Measurements from ENCODE around the gene ATXN10.
"Not testable (repeated sequence)": the region's sequence is repeated elsewhere in the genome, so short reads cannot be mapped to it uniquely, and the experiment has no call there.

ATXN10 gene, protein sequence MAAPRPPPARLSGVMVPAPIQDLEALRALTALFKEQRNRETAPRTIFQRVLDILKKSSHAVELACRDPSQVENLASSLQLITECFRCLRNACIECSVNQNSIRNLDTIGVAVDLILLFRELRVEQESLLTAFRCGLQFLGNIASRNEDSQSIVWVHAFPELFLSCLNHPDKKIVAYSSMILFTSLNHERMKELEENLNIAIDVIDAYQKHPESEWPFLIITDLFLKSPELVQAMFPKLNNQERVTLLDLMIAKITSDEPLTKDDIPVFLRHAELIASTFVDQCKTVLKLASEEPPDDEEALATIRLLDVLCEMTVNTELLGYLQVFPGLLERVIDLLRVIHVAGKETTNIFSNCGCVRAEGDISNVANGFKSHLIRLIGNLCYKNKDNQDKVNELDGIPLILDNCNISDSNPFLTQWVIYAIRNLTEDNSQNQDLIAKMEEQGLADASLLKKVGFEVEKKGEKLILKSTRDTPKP

GRCh38 chr22:45671783-45672563 lies at the start of gene ATXN10:
Gene ATXN10, plus strand, starts transcription at chr22:45671834. Its CDS starts 230 bp downstream, at chr22:45672064.
- DNase-seq = peak; percentile 62

- no peak for DNase-seq
Measured at GRCh38 chr22:45621836-45622600, 49.6 kb upstream of the ATXN10 start.

DNA sequence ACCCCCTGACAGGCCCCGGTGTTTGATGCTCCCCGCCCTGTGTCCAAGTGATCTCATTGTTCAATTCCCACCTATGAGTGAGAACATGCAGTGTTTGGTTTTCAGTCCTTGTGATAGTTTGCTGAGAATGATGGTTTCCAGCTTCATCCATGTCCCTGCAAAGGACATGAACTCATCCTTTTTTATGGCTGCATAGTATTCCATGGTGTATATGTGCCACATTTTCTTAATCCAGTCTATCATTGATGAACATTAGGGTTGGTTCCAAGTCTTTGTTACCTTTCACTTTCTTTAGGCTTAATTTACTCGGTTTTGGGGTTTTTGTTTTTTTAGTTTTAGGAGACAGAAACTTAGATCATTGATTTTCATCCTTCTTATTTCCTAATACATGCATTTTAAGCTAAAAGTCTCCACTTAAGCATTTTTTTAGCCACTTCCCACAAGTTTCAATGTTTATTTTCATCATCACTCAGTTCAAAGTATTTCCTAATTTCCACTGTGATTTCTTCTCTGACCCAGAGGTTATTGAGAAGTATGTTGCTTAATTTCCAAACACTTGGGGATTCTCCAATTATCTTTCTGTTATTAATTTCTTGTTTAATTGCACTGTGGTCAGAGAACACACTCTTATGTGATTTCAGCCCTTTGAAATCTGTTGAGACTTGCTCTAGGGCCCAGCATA lies 48.0 kb upstream of the ATXN10 start:
- DNase-seq = not testable (repeated sequence)

- DNase-seq = peak; percentile 78
Measured at GRCh38 chr22:45626198-45626651, 45.4 kb upstream of the ATXN10 start.

DNA sequence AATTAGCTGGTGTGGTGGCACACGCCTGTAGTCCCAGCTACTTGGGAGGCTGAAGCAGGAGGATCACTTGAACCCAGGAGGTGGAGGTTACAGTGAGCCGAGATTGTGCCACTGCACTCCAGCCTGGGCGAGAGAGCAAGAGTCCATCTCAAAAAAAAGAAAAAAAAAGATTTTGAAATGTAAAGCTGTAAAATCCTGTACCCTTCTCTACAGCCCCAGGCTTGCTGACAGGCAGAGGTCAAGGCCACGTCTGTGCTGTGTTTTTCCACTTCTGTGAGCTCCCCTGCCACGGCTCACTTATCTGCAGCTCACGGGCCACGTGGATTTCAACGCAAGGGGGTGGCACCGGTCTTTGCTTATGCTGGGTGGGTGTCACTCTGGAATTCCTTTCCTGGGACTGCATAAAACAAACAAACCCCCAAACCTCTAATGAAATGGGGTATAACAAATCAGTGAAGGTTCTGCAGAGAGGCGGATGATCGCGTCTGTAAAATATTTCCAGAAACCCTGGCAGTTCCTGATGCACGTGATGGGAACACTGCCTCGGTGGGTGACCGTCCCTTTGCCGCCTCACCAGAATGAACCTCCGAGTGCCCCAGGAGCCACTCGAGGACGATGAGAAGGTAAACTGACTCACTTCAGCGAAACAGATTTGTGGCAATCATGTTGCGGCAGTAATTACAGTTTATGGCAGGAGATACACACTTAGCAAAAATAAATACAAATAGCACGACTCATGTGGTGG lies 44.0 kb upstream of the ATXN10 start:
- no peak for DNase-seq

DNA sequence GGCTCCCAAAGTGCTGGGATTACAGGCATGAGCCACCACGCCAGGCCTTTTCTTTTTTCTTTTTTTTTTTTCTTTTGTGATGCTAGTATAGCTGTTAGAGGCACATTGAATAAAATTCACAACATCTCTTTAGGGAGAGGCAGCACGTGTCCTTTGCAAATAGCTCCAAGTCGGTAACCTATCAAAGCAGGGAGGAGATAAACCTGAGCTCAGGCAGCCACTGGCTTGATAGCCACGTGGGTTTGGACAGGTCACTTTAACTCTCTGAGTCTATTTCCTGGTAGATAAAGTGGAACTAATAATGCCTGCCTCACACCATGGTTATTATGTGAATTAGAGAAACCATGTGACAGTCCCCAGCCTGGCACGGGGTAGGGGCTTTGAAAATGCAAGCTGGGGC lies 43.1 kb upstream of the ATXN10 start:
- DNase-seq = no peak

- peak; percentile 92 for DNase-seq
Measured at GRCh38 chr22:45629469-45630089, 42.1 kb upstream of the ATXN10 start.

DNA sequence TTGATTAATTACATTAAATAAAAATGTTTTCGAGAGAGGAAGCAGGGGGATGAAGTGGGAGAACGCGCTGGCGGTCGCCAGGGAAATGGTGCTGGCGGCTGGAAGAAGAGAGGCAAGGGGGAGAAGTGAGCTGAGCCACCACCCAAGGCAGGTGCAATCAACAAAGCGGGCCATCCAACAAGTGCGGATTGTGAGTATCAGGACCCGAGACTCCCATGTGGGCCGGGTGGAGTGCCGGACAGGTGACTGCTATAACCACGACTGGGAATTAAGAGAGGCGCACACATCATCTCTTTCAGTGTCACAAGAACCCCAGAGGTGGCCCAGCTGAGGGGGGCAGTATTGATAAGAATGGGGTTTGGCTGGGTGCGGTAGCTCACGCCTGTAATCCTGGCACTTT lies 41.2 kb upstream of the ATXN10 start:
- no peak for DNase-seq

GRCh38 chr22:45631140-45631840 lies 40.3 kb upstream of the ATXN10 start:
- DNase-seq = no peak

DNA sequence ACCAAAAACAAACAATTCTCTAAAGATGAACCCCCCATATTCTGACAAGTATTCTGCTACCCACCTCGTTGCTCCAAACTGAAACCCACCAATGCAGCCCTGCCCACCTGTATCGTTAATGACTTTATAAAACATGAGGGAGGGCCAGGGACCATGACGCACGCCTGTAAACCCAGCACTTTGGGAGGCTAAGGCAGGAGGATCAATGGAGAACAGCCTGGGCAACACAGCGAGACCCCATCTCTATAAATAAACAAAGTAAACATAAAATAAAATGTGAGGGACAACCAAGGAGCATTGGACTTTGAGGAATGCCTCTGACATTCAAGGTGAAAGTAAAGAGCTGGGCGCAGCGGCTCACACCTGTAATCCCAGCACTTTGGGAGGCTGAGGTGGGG lies 39.8 kb upstream of the ATXN10 start:
- DNase-seq = no peak

GRCh38 chr22:45632791-45633515 lies 38.7 kb upstream of the ATXN10 start:
- DNase-seq = no peak

DNA sequence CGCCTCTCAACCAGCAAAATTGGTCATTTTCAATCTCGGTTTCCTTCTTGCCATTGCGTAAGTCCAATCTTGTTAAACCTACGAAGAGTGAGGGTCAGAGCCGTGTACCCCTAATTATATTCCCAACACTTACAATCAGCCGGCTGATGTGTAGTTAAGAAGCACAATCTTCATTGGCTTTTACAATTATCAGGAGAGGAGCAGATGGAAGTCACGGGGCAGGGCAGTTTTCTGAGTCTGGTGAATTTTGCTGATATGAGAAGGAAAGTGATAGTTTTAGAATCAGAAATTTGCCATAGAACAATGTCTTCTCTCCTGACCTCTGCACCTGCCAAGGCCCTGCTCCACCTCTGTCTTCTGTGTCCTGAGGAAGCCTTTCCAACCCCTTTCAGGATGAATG lies 35.0 kb upstream of the ATXN10 start:
- no peak for DNase-seq

DNA sequence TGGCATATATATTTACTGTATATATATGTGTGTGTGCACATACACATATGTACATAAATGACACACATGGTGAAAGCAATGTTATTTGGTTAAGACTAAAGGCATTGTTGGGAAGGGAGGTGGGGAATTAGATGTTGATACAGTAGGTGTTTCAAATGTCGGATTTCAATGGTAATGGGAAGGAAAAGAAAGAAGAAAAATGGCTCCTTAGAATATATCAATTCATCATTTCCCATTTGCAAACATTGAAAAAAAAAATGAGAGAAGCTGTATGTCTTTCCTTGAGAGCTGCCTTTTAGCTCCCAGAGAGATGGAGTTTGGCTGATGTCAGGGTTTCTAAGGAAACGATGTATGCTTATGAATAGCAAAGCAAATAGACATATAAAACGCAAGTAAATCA lies 33.4 kb upstream of the ATXN10 start:
- no peak for DNase-seq

DNA sequence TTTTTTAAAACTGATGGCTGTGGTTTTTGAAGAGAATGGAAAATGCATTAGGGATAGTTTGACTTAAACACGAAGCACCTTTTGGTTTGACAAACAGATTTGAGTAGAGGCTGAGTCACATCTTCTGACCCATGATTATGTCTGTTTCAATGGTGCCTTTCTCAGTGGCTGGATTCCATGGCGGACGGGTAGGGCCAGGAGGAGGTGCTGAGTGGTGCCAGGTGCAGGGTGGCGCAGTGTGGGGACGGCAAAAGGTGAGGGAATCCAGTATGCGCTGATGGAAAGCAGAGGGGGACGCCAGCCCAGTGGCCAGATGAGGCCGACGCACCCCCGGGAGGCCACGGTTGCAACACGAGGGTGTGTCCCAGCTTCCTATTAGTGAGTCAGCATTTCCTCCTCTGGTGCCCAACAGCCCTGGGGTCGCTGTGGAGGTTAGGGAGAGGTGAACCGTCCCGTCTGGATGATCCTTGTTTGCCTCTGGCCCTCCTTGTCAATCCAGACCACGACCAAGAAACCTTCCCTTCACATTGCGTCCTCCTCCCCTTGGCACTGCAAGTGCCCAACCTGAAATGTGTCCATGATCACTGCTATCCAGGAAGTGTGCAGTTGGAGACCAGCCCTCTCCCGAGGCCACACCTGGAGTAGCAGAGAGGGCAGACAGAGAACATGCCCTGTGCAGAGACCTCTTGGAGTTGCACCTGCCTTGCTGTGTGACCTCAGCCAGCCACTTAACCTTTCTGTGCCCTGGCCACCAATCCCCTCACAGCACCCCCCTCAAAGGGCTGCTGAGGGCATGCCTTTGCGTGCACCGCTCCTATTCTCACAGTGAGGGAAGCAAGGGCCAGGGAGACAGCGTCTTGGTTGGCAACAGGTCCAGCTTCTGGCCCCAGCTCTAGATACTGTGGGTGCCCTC lies 32.5 kb upstream of the ATXN10 start:
- DNase-seq = no peak

GRCh38 chr22:45639747-45640102 lies 31.9 kb upstream of the ATXN10 start:
- DNase-seq = no peak

- no peak for DNase-seq
Measured at GRCh38 chr22:45640291-45640940, 31.2 kb upstream of the ATXN10 start.

GRCh38 chr22:45640941-45641621 lies 30.6 kb upstream of the ATXN10 start:
- no peak for DNase-seq

DNA sequence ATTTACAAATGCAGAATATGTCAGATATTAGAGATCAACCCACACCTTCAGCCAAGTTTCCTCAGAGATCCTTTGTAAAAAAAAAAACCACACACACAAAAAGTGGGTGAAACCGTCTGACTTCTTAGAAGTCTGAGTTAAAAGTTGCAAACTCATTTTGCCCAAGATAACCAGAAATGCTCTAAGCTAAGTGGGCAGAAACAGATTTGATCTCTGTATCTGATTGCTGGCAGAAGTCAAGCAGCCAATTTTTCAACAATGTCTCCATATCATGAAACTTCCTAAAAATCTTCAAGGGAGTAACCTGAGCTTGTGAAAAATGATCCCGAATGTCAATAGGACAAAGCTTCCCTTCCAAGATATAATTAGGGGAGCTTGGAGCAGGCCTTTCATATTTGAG lies 28.6 kb upstream of the ATXN10 start:
- no peak for DNase-seq
